SIG-M5 treated with dmso at 0.1 percent for 504 hours (cell line): ENCODE measurements around the gene JAKMIP3.
"Not testable (repeated sequence)": the region's sequence is repeated elsewhere in the genome, so short reads cannot be mapped to it uniquely, and the experiment has no call there.

Experiments
- DNase-seq: peaks from one replicate; lab custom pipeline; 2025; ENCODE audit not compliant: unreplicated experiment; lab: John Stamatoyannopoulos, UW

JAKMIP3 gene

DNA sequence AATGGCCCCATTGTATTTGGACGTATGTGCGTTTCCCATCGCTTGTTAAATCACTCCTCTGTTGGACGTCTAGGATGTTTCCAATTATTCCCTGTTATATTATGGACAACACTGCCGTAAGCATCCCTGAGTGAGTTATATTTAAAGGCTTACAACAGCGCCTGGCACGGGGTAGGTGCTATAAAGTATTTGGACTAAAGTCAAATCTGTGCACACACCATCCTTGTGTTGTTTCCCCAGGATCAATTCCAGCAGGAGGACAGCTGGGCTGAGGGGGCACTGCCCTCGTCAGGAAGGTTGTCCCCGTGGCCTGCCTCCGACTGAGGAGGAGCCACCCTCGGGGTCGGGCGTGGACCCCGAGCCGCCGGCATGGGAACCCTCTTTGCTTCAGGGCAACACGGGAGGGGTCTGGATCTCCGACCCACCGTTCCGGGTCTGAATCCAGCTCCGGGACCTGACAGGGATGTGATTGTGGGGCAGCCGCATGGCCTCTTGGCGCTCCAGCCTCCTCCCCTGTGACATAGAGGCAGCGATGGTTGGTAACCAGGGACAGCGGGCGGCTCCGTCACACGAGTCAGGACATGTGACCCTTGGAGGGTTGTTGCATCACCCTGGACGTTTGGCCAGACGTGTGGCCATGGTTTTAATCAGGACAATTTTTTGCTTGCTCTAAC lies 1.5 kb upstream of the JAKMIP3 start:
- no peak for DNase-seq

DNA sequence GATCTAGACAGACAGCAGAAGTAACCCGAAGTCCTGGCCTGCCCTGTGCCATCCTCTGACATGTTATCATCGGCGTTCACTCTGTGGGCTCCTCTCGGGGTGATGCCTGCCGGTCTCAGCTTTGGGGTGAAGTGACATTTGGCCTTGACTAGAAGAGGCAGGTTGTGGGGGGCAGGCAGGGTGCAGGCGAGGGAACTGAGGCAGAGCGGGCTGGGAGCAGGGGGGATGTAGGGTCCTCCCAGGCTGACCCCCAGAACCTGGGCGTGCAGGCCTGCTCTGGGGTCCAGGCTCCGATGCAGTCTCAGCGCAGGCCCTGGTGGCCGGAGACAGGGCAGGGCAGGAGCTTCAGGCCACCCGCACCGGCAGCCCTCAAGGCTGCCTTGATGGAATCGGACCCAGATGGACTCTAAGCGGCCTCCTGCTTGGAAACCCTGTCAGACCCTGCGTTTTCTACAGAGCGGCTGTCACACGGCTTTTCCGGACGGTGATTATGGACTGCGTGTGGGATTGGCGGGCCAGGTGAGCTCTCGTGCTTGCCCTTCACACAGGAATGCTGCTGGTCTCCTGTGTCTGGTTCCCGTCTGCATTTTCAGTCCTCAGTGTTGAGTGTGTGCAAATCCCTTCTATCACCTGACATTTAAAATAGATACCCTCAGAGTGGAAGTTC lies 842 bp upstream of the JAKMIP3 start:
- no peak for DNase-seq

DNA sequence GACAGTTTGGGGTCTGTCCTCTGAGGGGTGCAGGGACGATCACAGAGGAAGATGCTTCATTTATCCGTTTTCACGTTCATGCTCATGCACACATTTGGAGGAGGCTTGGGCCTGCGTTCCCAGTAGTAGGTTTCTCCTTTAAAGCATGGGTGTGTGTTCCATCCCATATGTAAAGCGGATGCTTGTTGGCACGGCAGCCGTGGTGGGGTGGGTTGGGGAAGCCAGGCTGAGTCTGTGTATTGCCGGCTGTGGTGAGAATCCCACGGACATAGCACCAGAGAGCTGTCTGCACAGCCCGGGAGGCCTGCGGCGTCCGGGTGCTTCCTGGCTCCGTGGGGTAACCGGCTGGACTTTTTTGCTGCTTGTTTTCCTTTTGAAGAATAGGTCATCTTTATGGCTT lies 440 bp downstream of the JAKMIP3 start:
- no peak for DNase-seq

DNA sequence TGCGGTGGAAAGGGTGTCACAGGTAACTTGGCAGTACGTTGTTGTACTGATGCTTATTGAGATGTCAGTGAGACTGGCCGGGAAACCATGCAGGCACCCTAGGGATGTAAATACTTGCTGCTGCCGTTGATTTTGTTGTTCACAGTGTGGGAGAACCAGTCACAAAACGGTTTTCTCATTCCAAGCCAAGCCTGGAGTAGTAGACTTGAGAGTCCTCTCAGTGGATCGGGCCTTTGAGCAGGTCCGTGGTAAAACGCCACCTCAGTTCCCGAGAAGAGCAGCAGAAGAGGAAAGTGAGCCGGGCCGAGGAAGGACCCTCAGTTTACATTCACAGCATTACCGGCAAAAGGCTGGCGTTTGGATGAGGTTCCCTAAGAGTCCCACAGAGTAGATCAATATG lies 1.1 kb downstream of the JAKMIP3 start:
- DNase-seq = no peak

DNA sequence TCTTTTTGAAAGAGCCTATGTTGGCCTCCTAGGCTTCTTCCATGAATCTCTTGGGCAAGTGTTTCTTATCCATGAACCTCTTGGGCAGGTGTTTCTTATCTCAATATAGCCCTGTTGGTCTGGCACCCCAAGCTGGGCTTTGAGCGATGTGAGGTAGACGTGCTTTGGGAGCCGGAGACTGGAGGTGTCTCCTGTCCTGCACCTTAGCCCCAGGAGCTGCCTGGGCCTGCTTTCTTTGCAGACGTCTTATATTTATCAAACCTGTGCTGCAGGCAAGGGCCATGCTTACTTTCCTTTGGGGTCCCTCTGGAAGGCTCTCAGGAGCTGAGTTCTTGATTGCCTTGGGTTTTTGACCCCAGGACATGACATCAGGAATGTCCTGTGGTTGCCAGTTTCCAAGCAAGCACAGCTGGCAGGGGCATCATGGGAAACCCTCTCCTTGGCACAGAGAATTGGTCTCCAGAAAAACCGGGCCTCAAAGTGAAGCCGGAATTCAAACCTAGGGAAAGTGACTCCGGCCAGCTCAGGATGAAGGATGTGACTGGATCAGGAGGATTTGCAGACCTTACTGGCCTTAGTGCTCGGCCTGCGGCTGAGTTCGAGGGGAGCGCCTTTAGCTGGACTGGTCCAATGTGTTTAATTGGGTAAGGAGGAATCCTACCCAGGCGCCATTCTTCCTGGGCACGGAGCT lies 2.8 kb downstream of the JAKMIP3 start:
- no peak for DNase-seq

DNA sequence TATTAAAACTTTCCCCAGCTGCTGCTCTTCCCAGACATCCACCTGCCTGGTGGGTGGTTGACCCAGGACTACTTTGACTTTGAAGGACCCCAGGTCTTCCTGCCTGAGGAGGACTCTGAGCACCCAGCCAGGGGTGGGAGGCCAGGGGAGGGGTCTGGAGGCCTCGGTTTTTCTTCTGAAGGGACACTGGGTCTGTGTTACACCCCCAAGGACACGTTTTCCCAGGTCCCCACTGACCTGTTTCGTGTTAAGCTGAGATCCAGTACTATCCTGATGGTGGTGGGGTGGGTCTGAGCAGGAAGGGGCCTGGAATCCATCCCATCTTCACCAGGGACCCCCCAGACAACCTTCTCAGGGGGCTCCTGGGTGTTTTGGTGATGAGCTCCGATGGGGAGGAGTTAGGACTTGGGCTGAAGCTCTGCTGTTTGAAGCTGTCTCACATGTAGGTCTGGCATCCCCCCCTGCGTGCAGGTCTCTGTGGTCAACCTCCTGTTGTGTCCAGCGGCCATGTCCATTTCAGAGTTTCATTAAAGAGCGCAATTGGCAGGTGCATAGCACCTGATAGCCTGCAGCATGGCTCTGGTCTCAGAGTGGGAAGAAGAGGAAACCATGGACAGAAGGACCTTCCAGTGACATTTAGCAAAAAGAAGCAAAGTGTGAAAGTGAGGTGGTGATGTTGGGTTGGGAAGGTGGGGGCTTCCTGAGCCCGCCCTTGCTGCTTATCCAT lies 3.5 kb downstream of the JAKMIP3 start:
- no peak for DNase-seq

DNA sequence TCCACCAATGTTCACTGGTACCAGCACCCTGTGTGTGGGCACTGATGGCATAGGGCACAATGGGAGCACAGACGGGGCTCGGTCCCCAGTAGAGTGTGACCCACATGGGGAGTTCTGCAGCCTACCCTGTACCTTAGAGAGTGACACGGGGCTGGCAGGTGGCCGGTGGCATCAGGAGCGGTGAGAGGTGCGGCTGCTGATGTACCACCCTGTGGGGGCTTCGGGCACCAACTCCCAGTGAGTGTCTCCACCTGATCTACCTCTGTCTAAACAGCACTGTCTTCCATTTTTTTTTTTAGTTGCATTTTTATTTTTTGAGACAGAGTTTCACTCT lies 4.1 kb downstream of the JAKMIP3 start:
- DNase-seq = no peak

DNA sequence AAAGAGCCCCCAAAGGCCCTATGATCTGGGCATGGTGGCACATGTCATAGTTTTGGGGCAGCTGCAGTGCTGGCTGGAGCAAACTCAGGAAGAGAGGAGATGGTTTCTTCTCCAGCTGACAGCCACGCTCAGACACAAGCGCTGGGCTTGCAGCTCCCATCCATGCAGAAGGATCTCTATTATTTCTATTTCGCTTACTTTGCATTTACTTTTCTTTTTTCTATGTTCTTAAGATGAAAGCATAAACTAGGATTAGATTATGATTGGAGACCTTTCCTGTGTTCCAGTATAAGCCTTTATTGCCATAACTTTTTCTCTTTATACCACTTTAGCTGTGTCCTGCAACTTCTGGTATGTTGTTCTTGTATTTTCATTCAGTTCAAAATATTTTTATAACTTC lies 5.0 kb downstream of the JAKMIP3 start:
- DNase-seq = no peak

GRCh38 chr10:132071667-132072066 lies 5.9 kb downstream of the JAKMIP3 start:
- DNase-seq = no peak

DNA sequence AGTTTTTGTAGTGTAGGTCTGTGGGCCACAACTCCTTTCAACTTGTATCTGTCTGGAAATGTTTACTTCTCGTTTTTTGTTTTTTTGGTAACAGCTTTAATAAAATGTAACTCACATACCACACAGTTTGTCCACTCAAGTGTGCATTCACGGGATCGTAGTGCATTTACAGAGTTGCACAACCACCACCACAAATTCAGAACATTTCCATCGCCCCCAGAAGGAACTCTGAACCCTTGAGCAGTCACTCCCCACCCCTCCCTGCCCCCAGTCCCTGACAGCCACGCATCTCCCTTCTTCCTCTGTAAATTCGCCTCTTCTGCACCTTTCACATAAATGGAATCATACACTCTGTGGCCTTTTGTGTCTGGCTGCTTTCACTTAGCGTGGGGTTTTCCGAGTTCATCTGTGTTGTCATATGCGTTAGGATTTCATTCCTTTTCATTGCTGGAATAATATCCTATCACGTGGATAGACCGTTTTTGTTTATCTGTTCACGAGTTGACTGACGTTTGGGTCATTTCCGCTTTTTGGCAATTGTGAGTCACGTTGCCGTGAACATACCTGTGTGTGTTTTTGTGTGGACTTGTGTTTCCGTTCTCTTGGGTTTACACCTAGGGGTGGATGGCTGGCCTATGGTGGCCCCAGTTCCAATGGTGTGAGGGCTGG lies 10.3 kb downstream of the JAKMIP3 start:
- DNase-seq = no peak

- DNase-seq = no peak
Observed at GRCh38 chr10:132076578-132077081, 10.9 kb downstream of the JAKMIP3 start.

DNA sequence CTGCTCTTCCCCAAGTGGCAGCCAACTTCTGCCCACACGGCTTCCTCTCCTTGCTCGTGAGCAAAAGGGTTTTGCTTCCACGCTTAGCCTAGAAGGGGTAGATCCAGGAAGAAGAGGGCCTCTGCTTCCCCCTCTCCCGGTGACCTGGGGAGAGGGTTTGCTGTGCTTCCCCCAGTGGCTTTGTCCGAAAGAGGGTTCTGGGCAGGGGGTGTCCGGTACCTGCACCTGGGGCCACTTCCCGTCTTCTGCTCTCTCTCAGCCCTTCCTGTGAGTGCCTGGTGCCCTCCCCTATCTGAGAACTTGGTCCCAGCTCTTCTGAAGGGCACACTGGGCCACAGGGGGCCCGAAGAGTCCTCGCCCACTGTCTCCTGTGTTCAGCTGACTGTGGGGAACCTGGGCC lies 11.3 kb downstream of the JAKMIP3 start:
- DNase-seq = no peak

GRCh38 chr10:132078746-132079345 lies 13.1 kb downstream of the JAKMIP3 start:
- DNase-seq = no peak

DNA sequence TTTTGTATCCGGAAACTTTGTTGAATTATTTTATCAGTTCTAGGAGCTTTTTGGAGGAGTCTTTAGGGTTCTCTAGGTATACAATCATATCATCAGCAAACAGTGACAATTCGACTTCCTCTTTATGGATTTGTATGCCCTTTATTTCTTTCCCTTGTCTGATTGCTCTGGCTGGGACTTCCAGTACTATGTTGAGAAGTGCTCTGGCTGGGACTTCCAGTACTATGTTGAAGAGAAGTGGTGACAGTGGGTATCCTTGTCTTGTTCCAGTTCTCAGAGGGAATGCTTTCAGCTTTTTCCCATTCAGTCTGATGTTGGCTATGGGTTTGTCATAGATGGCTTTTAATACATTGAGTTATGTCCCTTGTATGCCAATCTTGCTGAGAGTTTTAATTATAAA lies 18.6 kb downstream of the JAKMIP3 start:
- DNase-seq = not testable (repeated sequence)

GRCh38 chr10:132093236-132093635 lies 27.5 kb downstream of the JAKMIP3 start:
- not testable (repeated sequence) for DNase-seq

DNA sequence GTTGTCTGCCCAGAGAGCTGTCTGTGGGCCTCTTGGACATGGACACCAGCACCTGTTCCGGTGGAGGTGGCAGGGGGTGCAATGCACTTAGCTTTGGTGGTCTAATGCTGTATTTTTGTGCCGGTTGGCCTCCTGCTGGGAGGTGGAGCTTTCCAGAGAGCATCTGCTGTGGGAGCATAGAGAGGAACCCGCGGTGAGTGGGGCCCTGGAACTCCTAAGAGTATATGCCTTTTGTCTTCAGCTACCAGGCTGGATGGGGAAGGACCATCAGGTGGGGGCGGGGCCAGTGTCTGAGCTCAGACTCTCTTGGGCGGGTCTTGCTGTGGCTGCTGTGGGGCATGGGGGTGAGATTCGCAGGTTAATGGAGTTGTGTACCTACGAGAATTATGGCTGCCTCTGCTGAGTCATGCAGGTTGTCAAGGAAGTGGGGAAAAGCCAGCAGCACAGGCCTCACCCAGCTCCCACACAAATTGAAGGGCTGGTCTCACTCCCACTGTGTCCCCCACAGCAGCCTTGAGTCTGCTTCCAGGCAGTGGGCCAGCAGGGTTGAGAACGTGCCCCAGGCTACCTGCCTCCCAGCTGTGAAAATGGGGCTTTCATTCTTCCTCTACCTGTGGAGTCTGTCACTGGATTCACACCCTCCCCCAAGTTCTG lies 29.0 kb downstream of the JAKMIP3 start:
- DNase-seq = no peak

DNA sequence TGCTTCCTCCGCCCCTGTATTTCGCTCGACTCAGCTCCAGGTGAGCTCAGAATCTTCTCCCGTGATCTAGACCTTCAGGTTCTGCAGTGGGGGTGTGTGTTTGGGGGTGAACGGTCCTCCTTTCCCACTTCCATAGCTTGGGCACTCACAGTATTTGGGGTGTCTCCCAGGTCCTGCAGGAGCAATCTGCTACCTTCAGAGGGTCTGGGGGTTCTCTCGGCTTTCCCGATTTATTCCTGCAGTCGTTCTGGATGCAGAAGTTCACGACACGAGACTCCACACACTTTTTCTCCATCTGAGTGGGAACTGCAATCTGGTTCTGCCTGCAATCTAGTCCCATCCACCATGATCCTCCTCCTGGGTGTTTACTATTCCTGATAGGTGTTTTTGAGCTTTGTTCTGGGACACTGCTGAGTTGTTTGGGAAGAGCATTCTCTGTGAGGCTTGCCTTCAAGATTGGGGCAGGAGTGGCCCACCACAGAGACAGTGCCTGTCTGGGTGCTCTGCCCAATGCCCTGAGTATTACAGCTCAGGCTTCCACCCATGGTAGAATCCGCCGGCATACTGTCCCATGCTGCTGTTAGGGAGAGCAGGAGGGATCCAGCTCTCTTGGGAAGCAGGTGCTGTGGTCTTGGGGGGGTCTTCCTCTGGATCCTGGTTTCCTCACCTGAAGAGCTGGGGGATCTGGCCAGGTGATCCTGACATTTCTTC lies 29.8 kb downstream of the JAKMIP3 start:
- DNase-seq = no peak

DNA sequence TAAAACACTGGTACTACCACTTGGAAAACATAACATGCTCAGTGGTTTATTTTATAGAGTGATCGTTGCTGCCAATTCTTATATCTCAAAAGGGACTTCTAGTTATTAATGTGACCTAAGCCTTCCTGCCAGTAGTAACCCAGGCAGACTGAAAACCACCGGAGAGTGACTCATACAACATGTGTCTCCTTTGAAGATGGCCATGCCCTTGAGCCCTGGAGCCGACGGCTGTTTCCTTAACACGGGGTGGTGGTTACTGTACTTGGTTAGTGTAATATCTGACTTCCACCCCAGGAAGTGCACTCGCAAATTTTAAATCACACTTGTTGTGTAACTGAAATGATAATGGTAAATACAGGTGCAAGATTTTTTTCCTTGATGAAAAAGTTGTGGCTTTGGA lies 30.5 kb downstream of the JAKMIP3 start:
- DNase-seq = peak; percentile 18

- DNase-seq = no peak
Observed at GRCh38 chr10:132096863-132097478, 31.2 kb downstream of the JAKMIP3 start.
